ENCODE data around the gene ESYT1. TPM values are rescaled to one million over a fixed set of nuclear protein-coding genes. Genes with fewer than 3 reads are reported as not detected.

ESYT1 gene
- total and polyA plus RNA-seq, 9 of the 15 experiments (the other 6 are each of a cell fraction or from before 2014, with no cell fraction given) = 132 to 420 (median 164) TPM

GRCh38 chr12:56116267-56117081 is 11.6 kb upstream of the ESYT1 start, which contains the start of gene RPL41 (continued):
- peak; percentile 78 for TF ChIP-seq HLTF (IDR thresholded peaks at IDR 0.05)
- peak; percentile 57 for TF ChIP-seq KAT2B (IDR thresholded peaks at IDR 0.05; ENCODE audit: low read depth, low read length)
- TF ChIP-seq KDM1A (IDR thresholded peaks at IDR 0.05) = 0 out of 4 replicates have a peak, but pooled peaks of 1 of the 2 experiments have one; percentile 8
- TF ChIP-seq KAT7 (CRISPR knock-in tag; IDR thresholded peaks at IDR 0.05; ENCODE audit: borderline replicate concordance) = no peak; the same call in 1 of the 2 replicates
- TF ChIP-seq SMARCA5 (IDR thresholded peaks at IDR 0.05) = no peak
- TF ChIP-seq XRCC5 (IDR thresholded peaks at IDR 0.05; ENCODE audit: low read depth, low read length) = peak; percentile 66; the same call in 1 of the 2 replicates
- peak in 1 of 2 experiments; percentile 45; a peak in 1 of 3 replicates for TF ChIP-seq CBX3 (IDR thresholded peaks at IDR 0.05; ENCODE audit: borderline replicate concordance in 1 of 2, low read length in 2 of 2)
- peak; percentile 76 to 83; a peak in 2 of 4 replicates for TF ChIP-seq CSDE1 (IDR thresholded peaks at IDR 0.05)
- TF ChIP-seq ZZZ3 (IDR thresholded peaks at IDR 0.05) = peak; percentile 99
- peak; percentile 55 for TF ChIP-seq NELFE (IDR thresholded peaks at IDR 0.05; ENCODE audit: insufficient read depth, insufficient read length)
- peak; percentile 88 for TF ChIP-seq NBN (IDR thresholded peaks at IDR 0.05; ENCODE audit: low read depth)
- no peak for TF ChIP-seq DDX20 (tag; IDR thresholded peaks at IDR 0.05; ENCODE audit: low read depth)
- no peak for TF ChIP-seq BRCA1 (IDR thresholded peaks at IDR 0.05)
- no peak for TF ChIP-seq BRCA1 (CRISPR knock-in tag; IDR thresholded peaks at IDR 0.05)
- peak; percentile 82 for TF ChIP-seq POLR2G (IDR thresholded peaks at IDR 0.05; ENCODE audit: low read depth, low read length)
- TF ChIP-seq ZNF764 (CRISPR knock-in tag; IDR thresholded peaks at IDR 0.05; ENCODE audit: low read depth) = peak; percentile 69
- TF ChIP-seq BHLHE40 (IDR thresholded peaks at IDR 0.05; ENCODE audit: low read length) = no peak
- TF ChIP-seq NR3C1 (CRISPR knock-in tag; IDR thresholded peaks at IDR 0.05) = no peak
- no peak for TF ChIP-seq ZNF274 (IDR thresholded peaks at IDR 0.05; ENCODE audit: borderline replicate concordance, low read depth, low read length)
- TF ChIP-seq ZBTB34 (CRISPR knock-in tag; IDR thresholded peaks at IDR 0.05) = no peak
- TF ChIP-seq RBM14 (IDR thresholded peaks at IDR 0.05; ENCODE audit: borderline replicate concordance, insufficient read depth, low read depth, low read length) = no peak
- TF ChIP-seq RHOXF2B (CRISPR knock-in tag; conservative IDR thresholded peaks at IDR 0.05) = 0 out of 2 replicates have a peak, but pooled peaks have one; percentile 10
- TF ChIP-seq TCF7L2 (IDR thresholded peaks at IDR 0.05; ENCODE audit: low read depth, low read length) = no peak
- TF ChIP-seq WHSC1 (IDR thresholded peaks at IDR 0.05; ENCODE audit: low read length) = no peak
- TF ChIP-seq NR4A1 (CRISPR knock-in tag; IDR thresholded peaks at IDR 0.05) = no peak
- TF ChIP-seq NR4A1 (tag; IDR thresholded peaks at IDR 0.05) = 0 out of 2 replicates have a peak, but pooled peaks have one; percentile 56
- no peak for TF ChIP-seq ZNF197 (CRISPR knock-in tag; IDR thresholded peaks at IDR 0.05; ENCODE audit: low read depth)
- no peak; the same call in 1 of the 2 replicates for TF ChIP-seq ZNF263 (CRISPR knock-in tag; IDR thresholded peaks at IDR 0.05; ENCODE audit: borderline replicate concordance)
- TF ChIP-seq BCOR (IDR thresholded peaks at IDR 0.05) = peak; percentile 66; the same call in 1 of the 2 replicates

All from K562 (cell line).